ENCODE data around the gene ATP8B1. TPM values are rescaled to one million over a fixed set of nuclear protein-coding genes. Genes with fewer than 3 reads are reported as not detected.

Gene ATP8B1
- total RNA-seq, 4 donors from 2014 or later: 21.6 to 32.1 (median 26.8) TPM

- WGBS, 2 donors: 69 to 71% methylated on average over 4 of the region's 4 CpGs
- TF ChIP-seq CTCF (IDR thresholded peaks at IDR 0.05): no peak
- no peak for TF ChIP-seq POLR2A (IDR thresholded peaks at IDR 0.05)
- no peak for DNase-seq (ENCODE audit: low spot score in 2 of 2)
- H3K4me3 ChIP-seq (ENCODE audit: low read depth, poor library complexity, severe bottlenecking): no peak overlapping the region
- intact Hi-C loops (cut with DNase I; ENCODE audit: low total_unique reads): no loop called here
These were observed 13.4 kb downstream of the ATP8B1 start for GRCh38 chr18:57789759-57790158.

GRCh38 chr18:57789090-57789489 is 14.0 kb downstream of the ATP8B1 start:
- intact Hi-C loops (cut with DNase I; ENCODE audit: low total_unique reads): no loop called here
- no peak overlapping the region for H3K4me3 ChIP-seq (ENCODE audit: low read depth, poor library complexity, severe bottlenecking)
- no peak for DNase-seq (ENCODE audit: low spot score in 2 of 2)
- 11 to 21% methylated on average over 6 of the region's 6 CpGs for WGBS, 2 donors
- TF ChIP-seq CTCF (IDR thresholded peaks at IDR 0.05) (no peak), POLR2A (IDR thresholded peaks at IDR 0.05) (no peak)

- TF ChIP-seq CTCF (IDR thresholded peaks at IDR 0.05) (no peak), POLR2A (IDR thresholded peaks at IDR 0.05) (no peak)
- 81 to 82% methylated on average over 11 of the region's 11 CpGs for WGBS, 2 donors
- no peak overlapping the region for H3K4me3 ChIP-seq (ENCODE audit: low read depth, poor library complexity, severe bottlenecking)
- no peak for DNase-seq (ENCODE audit: low spot score in 2 of 2)
- intact Hi-C loops (cut with DNase I; ENCODE audit: low total_unique reads): no loop called here
These were observed 15.9 kb downstream of the ATP8B1 start for GRCh38 chr18:57787068-57787685.

GRCh38 chr18:57785751-57786437 is 17.2 kb downstream of the ATP8B1 start:
- H3K4me3 ChIP-seq (ENCODE audit: low read depth, poor library complexity, severe bottlenecking): no peak overlapping the region
- 84 to 87% methylated on average over 8 of the region's 8 CpGs for WGBS, 2 donors
- TF ChIP-seq CTCF (IDR thresholded peaks at IDR 0.05) (no peak), POLR2A (IDR thresholded peaks at IDR 0.05) (no peak)
- intact Hi-C loops (cut with DNase I; ENCODE audit: low total_unique reads): no loop called here
- peak in 1 of 2 donors; percentile 74 for DNase-seq (ENCODE audit: low spot score in 2 of 2)

- DNase-seq (ENCODE audit: low spot score in 2 of 2): no peak
- intact Hi-C loops (cut with DNase I; ENCODE audit: low total_unique reads): no loop called here
- no peak overlapping the region for H3K4me3 ChIP-seq (ENCODE audit: low read depth, poor library complexity, severe bottlenecking)
- no peak for TF ChIP-seq CTCF (IDR thresholded peaks at IDR 0.05)
- no peak for TF ChIP-seq POLR2A (IDR thresholded peaks at IDR 0.05)
- WGBS, 2 donors: 82 to 83% methylated on average over 4 of the region's 4 CpGs
These were observed 18.4 kb downstream of the ATP8B1 start for GRCh38 chr18:57784801-57785114.
